ENCODE measurements around the gene CHURC1.
"Not testable (repeated sequence)": the region's sequence is repeated elsewhere in the genome, so short reads cannot be mapped to it uniquely, and the experiment has no call there.

The CHURC1 gene

GRCh38 chr14:64912261-64912660 lies 2.0 kb upstream of the CHURC1 start:
- no peak for DNase-seq

DNA sequence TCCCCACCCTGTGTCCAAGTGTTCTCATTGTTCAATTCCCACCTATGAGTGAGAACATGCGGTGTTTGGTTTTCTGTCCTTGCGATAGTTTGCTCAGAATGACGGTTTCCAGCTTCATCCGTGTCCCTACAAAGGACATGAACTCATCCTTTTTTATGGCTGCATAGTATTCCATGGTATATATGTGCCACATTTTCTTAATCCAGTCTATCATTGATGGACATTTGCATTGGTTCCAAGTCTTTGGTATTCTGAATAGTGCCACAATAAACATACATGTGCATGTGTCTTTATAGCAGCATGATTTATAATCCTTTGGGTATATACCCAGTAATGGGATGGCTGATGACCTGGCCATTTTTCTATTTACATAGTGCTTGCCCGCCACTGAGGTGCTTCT lies 778 bp upstream of the CHURC1 start:
- DNase-seq, result not testable (repeated sequence)

GRCh38 chr14:64915029-64915424 lies 772 bp downstream of the CHURC1 start:
- DNase-seq, result no peak

DNA sequence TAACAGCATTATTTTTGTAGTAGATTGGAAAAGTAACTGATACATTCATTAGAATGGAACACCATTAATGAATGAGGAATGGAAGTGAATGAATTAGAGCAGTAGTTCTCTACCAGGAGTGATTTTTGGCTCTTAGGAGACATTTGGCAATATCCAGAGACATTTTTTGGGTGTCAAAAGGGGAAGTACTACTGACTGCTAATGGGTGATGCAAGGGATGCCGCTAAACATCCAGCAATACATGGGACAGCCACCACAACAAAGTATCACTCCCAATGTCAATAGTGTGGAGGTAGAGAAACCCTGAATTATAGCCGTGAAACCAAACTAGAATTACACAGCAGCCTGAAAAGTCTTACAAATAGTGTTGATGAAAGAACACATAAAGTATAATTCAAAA lies 1.5 kb downstream of the CHURC1 start:
- DNase-seq, result no peak

DNA sequence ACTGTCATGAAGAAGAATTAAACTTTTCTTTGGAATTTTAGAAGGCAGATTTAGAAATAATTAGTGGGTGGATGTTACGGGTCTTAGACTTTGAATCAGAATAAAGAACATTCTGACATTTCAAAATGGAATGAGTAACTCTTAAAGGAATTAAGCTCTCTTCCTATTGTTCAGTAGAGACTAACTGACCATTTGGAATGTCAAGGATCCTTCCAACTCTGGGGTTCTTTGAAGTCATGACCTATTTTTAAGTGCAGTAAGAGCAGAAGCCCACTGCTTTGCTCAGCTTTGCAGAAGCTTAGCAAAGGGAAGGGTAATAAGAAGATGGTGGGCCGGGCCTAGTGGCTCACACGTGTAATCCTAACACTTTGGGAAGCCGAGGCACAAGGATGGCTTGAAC lies 4.0 kb downstream of the CHURC1 start:
- DNase-seq, result no peak

- no peak for DNase-seq
Observed at GRCh38 chr14:64919215-64919614, 5.0 kb downstream of the CHURC1 start.

DNA sequence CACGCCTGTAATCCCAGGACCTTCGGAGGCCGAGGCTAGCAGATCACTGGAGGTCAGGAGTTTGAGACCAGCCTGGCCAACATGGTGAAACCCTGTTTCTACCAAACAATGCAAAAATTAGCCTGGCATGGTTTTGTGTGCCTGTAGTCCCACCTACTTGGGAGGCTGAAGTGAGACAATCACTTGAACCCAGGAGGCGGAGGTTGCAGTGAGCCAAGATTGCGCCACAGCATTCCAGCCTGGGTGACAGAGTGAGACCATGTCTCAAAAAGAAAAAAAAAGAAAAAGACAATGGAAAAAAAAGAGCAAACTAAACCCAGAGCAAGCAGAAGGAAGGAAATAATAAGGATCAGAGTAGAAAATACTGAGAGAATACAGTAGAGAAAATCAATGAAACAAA lies 5.4 kb downstream of the CHURC1 start:
- no peak for DNase-seq

DNA sequence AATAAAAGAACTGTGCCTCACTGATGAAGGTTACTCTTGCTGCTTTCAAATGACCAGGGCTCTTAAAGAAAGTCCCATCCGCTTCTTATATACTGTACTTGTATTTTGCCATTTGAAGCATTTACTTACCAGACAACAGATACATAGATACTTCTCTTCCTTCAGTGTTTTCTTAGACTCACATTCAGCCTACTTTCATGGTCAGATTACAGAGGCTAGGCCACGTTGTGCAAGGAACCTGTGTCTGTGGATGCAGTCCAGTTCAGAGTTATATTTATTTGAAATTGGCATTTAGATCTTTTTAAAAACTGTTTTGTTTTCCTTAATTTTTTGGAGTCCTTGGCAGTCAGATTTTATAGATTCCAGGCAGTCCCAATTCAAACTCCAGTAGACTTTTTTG lies 6.2 kb downstream of the CHURC1 start:
- no peak for DNase-seq

DNA sequence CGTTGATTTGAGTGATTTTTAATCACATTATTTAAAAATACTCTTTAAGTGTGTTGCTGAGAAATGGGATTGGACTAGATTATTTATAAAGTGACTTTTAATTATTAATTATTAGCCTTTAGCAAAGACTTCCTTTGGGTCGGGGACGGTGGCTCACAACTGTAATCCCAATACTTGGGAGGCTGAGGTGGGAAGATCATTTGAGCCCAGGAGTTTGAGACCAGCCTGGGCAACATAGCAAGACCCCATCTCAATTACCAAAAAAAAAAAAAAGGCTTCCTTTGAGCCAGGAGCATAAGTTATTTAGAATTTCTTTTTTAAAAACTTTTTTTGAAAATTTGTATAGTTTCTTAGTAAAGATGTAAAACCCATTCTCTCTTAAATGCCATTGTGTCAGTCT lies 8.8 kb downstream of the CHURC1 start:
- DNase-seq, result no peak

GRCh38 chr14:64926398-64926995 lies 12.2 kb downstream of the CHURC1 start:
- no peak for DNase-seq

DNA sequence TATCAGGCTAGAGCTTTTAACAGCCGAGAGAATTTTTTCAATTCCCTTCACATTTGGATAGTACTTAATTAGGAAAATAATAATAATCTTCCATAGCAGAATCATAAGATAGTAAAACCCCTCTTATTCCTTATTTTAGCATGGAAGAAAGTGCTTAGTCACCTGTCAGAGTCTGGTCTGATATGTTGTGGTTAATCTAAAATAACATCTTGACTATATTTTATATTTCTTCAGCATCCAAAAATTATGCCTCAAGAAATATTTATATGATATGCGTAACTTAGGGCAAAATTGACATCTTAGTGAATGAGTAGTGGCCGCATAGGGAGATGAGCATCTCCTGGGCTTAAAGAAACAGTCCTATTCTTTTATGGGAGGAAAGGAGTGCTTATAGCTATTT lies 12.8 kb downstream of the CHURC1 start:
- no peak for DNase-seq

- no peak for DNase-seq
Observed at GRCh38 chr14:64928239-64929013, 14.2 kb downstream of the CHURC1 start.

- DNase-seq, result no peak
Observed at GRCh38 chr14:64929014-64929359, 14.7 kb downstream of the CHURC1 start.

GRCh38 chr14:64930085-64930843 lies 16.0 kb downstream of the CHURC1 start:
- DNase-seq, result no peak

- DNase-seq, result no peak
Observed at GRCh38 chr14:64931123-64931522, 16.9 kb downstream of the CHURC1 start.

DNA sequence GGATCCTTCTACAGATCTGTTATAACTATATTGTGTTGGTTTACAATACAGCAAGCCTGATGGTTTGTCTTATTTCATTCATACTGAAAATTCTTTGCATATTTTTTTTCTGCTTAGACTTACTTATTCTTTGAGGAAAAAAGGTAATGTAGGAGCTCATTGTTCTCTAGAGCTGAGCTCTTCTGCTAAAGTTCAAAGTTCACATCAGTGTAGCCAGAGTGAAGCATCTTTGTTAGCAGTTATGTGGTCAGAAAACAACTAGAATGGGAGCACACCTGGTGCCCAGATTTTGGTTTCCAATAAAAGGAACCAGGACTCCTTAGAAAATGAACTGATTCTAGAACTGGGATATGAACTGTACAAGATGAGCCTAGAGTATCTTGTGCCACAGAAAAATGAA lies 18.0 kb downstream of the CHURC1 start:
- no peak for DNase-seq

GRCh38 chr14:64934338-64934929 lies 20.2 kb downstream of the CHURC1 start:
- no peak for DNase-seq

- DNase-seq, result no peak
Observed at GRCh38 chr14:64935508-64935907, 21.3 kb downstream of the CHURC1 start.

- DNase-seq, result no peak
Observed at GRCh38 chr14:64937171-64937820, 23.0 kb downstream of the CHURC1 start.

- DNase-seq, result no peak
Observed at GRCh38 chr14:64937821-64938193, 23.6 kb downstream of the CHURC1 start.

- DNase-seq, result no peak
Observed at GRCh38 chr14:64938972-64939816, 24.9 kb downstream of the CHURC1 start.

- DNase-seq, result no peak
Observed at GRCh38 chr14:64939817-64940190, 25.5 kb downstream of the CHURC1 start.

All from NCI-H774 (cell line).